ENCODE measurements around the gene ZNF219.
"Not testable (repeated sequence)": the region's sequence is repeated elsewhere in the genome, so short reads cannot be mapped to it uniquely, and the experiment has no call there.

ZNF219 gene

GRCh38 chr14:21043974-21044618, 54.4 kb downstream of the ZNF219 start:
- DNase-seq (ENCODE audit: low read depth in 2 of 2) = no peak

DNA sequence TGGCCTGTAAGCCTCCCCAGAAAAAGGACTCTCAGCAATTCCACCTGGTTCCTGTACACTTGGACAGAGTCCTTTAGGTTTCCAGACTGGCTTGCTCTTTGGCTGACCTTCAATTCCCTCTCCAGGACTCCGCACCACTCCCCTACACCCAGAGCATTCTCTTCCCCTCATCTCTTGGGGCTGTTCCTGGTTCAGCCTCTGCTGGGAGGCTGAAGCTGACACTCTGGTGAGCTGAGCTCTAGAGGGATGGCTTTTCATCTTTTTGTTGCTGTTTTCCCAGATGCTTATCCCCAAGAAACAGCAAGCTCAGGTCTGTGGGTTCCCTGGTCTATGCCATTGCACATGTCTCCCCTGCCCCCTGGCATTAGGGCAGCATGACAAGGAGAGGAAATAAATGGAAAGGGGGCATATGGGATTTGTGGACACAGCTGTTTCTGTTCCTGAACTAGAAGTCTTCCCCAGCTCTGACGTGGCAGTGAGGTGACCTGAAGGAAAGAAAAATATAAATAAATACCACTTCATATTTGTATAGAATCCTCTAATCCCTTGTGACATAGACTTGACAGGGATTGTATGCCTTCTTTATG, 55.0 kb downstream of the ZNF219 start:
- no peak for DNase-seq (ENCODE audit: low read depth in 2 of 2)

DNA sequence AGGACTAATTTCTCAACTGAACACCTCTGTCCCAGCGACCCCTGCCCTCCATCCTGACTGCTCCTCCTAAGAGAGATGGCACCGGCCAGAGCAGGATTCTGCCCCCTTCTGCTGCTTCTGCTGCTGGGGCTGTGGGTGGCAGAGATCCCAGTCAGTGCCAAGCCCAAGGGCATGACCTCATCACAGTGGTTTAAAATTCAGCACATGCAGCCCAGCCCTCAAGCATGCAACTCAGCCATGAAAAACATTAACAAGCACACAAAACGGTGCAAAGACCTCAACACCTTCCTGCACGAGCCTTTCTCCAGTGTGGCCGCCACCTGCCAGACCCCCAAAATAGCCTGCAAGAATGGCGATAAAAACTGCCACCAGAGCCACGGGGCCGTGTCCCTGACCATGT, 55.5 kb downstream of the ZNF219 start:
- no peak for DNase-seq (ENCODE audit: low read depth in 2 of 2)

DNA sequence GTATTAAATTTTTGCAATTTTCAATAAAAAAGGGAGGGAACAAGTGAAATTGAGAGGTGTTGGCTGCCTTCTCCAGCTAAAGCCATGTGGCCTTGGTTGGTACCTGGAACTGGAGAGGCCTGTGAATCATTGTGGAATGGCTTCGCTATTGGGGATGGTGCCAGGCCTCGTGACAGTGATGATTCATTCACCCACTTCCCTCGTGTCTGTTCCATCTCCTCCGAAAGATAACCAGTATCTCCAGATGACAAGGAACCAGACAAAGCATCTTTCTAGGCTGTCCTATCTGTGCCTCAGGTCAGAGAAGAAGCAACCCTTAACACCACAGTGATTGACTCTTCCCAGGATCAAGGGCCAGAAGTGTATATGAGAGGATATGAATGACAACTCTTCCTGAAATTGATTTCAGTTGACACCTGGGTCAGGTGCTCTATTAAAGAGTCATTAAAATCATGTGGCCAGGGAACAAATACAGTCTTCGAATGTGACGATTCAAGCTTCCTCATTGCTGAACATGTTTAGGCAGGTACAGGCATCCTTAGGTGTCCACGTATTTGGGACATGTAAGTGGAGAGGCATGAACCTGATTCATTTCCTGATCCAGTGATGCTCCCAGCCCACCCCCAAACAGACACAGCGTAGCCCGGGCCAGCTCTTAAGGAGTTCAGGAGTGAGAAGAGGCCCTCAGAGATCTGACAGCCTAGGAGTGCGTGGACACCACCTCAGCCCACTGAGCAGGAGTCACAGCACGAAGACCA, 56.6 kb downstream of the ZNF219 start, which contains the start of gene RNASE7:
RNASE7 (plus strand) TSS at position 687 of the 758 bp plus-strand sequence. CDS start 631 bp downstream, outside the sequence.
- DNase-seq (ENCODE audit: low read depth in 2 of 2) = no peak

DNA sequence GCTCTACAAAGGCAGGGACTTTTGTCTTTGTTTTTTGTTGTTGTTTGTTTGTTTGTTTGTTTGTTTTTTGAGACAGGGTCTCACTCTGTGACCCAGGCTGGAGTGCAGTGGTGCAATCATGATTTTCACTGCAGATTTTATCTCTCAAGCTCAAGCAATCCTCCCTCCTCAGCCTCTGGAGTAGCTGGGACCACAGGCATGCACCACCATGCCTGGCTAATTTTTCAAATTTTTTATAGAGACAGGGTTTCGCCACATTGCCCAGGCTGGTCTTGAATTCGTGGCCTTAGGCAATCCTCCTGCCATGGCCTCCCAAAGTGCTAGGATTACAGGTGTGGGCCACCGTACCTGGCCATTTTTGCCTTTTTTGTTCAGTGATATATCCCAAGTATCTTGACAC, 57.5 kb downstream of the ZNF219 start:
- not testable (repeated sequence) for DNase-seq (ENCODE audit: low read depth in 2 of 2)

GRCh38 chr14:21040370-21040925, 58.0 kb downstream of the ZNF219 start:
- DNase-seq (ENCODE audit: low read depth in 2 of 2) = no peak
